Upper lobe of left lung (tissue), 4 donors: Measurements from ENCODE around the gene PRDM16.

Source experiments
- CTCF ChIP-seq, 6 experiments: fragments of 450-650 bp in 4 of 6; fragments of 200-600 bp in 2 of 6; sonication (generic) in 2 of 6; IDR thresholded peaks; one replicate each; pipeline ENCODE4 v1.5.1; 2016 to 2019; ENCODE audit warnings: antibody characterized with exemption in 6 of 6
- EP300 ChIP-seq, 4 donors: sonication (generic); formaldehyde crosslinking; IDR thresholded peaks; one replicate each; pipeline ENCODE4 v1.5.1; 2017; ENCODE audit warnings: antibody characterized with exemption in 4 of 4, control low read depth in 2 of 4
- POLR2A ChIP-seq, 4 donors: fragments of 450-650 bp; IDR thresholded peaks; one replicate each; pipeline ENCODE4 v1.5.1; 2016 to 2017; ENCODE audit warnings: antibody characterized with exemption in 4 of 4, mild to moderate bottlenecking in 2 of 4
- POLR2AphosphoS5 ChIP-seq, 2 donors: sonication (generic); formaldehyde crosslinking; IDR thresholded peaks; one replicate each; pipeline ENCODE4 v1.5.1; 2017; ENCODE audit warnings: antibody characterized with exemption in 2 of 2

DNA sequence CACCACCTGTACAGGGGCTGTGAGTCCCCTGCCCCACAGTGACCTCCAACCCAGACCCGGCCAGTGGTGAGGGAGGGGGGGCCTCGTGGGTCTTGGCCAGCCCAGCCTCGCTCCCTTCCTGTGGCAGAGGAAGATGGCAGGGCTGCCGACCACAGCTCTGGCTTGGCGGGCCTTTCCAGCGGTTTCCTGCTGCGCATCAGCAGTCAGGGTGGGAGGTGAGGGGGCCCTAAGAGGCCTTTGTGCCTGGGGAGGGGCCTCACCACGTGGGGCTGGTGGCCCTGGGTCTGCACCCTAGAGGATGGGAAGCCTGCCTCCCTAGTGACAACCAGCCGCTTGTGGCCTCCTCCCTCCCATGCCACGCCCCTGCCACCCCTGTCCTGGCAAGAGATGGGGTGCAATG is 312.9 kb downstream of the PRDM16 start:
- TF ChIP-seq CTCF (IDR thresholded peaks at IDR 0.05) (no peak), POLR2AphosphoS5 (IDR thresholded peaks at IDR 0.05) (no peak), POLR2A (IDR thresholded peaks at IDR 0.05) (no peak), EP300 (IDR thresholded peaks at IDR 0.05) (no peak)
